GM20000 (cell line): ENCODE results near the gene PPFIA2.

Experiments
- DNase-seq: peaks from one replicate; pipeline ENCODE4 v3.0.0; 2012; ENCODE audit warnings: low spot score
- CTCF ChIP-seq: IDR thresholded peaks from 2 replicates; pipeline ENCODE4 v1.5.1; 2012; ENCODE audit warnings: mild to moderate bottlenecking, control low read depth; ENCODE audit errors: extremely low read depth, missing control alignments

The PPFIA2 gene

GRCh38 chr12:81472934-81473333, 286.2 kb downstream of the PPFIA2 start:
- TF ChIP-seq CTCF: no peak
- no peak for DNase-seq

GRCh38 chr12:81470923-81471322, 288.2 kb downstream of the PPFIA2 start:
- no peak for TF ChIP-seq CTCF
- no peak for DNase-seq

GRCh38 chr12:81468206-81468605, 290.9 kb downstream of the PPFIA2 start:
- TF ChIP-seq CTCF: no peak
- DNase-seq: no peak

- TF ChIP-seq CTCF: no peak
Observed at GRCh38 chr12:81465876-81466275, 293.3 kb downstream of the PPFIA2 start.

GRCh38 chr12:81465191-81465590, 294.0 kb downstream of the PPFIA2 start:
- no peak for TF ChIP-seq CTCF
- no peak for DNase-seq

More at GRCh38 chr12:81465876-81466275, 293.3 kb downstream of the PPFIA2 start:
- no peak for DNase-seq

GRCh38 chr12:81461163-81461562, 298.0 kb downstream of the PPFIA2 start:
- TF ChIP-seq CTCF: no peak
- no peak for DNase-seq

GRCh38 chr12:81450920-81451739, 308.0 kb downstream of the PPFIA2 start:
- peak; percentile 42 for TF ChIP-seq CTCF
- DNase-seq: peak; percentile 11
